ENCODE results near the gene NME4.
"Not testable (repeated sequence)": the region's sequence is repeated elsewhere in the genome, so short reads cannot be mapped to it uniquely, and the experiment has no call there.

NME4 gene

GRCh38 chr16:377419-377951 lies 19.5 kb upstream of the NME4 start:
- Mint-ChIP-seq H3K27me3 (no peaks in the 10 kb centered on the region), H3K27ac (no peak overlapping the region), H3K9me3 (no peaks in the 10 kb centered on the region), H3K36me3 (peaks cover 9% of the 10 kb centered on the region), H3K4me3 (no peak overlapping the region), H3K4me1 (peaks cover 14% of the 10 kb centered on the region)
- DNase-seq, result no peak
- CTCF ChIA-PET, result no interaction called here

GRCh38 chr16:378113-378820 lies 18.7 kb upstream of the NME4 start:
- H3K9me3 Mint-ChIP-seq, H3K36me3 Mint-ChIP-seq, H3K27me3 Mint-ChIP-seq, H3K4me3 Mint-ChIP-seq, DNase-seq: not testable (repeated sequence)
- CTCF ChIA-PET, result interaction anchor here (1.5 kb wide), 1 partner anchor 16 kb away, joined by 4 read pairs; no protein-coding TSS in a partner anchor
- peak overlapping the region; percentile 11 for H3K27ac Mint-ChIP-seq
- peaks cover 20% of the 10 kb centered on the region for H3K4me1 Mint-ChIP-seq

GRCh38 chr16:378821-379182 lies 18.2 kb upstream of the NME4 start:
- CTCF ChIA-PET, result interaction anchor here (1.5 kb wide), 1 partner anchor 17 kb away, joined by 4 read pairs; no protein-coding TSS in a partner anchor

GRCh38 chr16:379183-379960 lies 17.6 kb upstream of the NME4 start:
- CTCF ChIA-PET, result interaction anchor here (1.5 to 1.6 kb wide), 2 partner anchors 8 to 17 kb away, joined by 4 read pairs; partner anchors contain the start of gene MRPL28

More at GRCh38 chr16:378821-379182, 18.2 kb upstream of the NME4 start:
- Mint-ChIP-seq H3K36me3 (peaks cover 11% of the 10 kb centered on the region), H3K4me1 (peaks cover 25% of the 10 kb centered on the region), H3K27me3 (peaks cover 6% of the 10 kb centered on the region), H3K4me3 (peak overlapping the region; percentile 28), H3K9me3 (no peaks in the 10 kb centered on the region), H3K27ac (peak overlapping the region; percentile 45)
- no peak for DNase-seq

GRCh38 chr16:379961-380761 lies 16.8 kb upstream of the NME4 start:
- Mint-ChIP-seq H3K9me3 (no peaks in the 10 kb centered on the region), H3K4me3 (peak overlapping the region; percentile 85), H3K4me1 (peaks cover 29% of the 10 kb centered on the region), H3K27ac (peak overlapping the region; percentile 95), H3K27me3 (peaks cover 6% of the 10 kb centered on the region), H3K36me3 (peaks cover 11% of the 10 kb centered on the region)
- peak; percentile 51 for DNase-seq
- CTCF ChIA-PET, result interaction anchor here (1.5 to 1.6 kb wide), 2 partner anchors 9 to 18 kb away, joined by 4 read pairs; partner anchors contain the start of gene MRPL28

More at GRCh38 chr16:379183-379960, 17.6 kb upstream of the NME4 start:
- Mint-ChIP-seq H3K4me1 (peaks cover 29% of the 10 kb centered on the region), H3K36me3 (peaks cover 11% of the 10 kb centered on the region), H3K9me3 (no peaks in the 10 kb centered on the region), H3K4me3 (peak overlapping the region; percentile 85), H3K27ac (peak overlapping the region; percentile 95), H3K27me3 (peaks cover 6% of the 10 kb centered on the region)
- no peak for DNase-seq

- peak overlapping the region; percentile 95 for H3K27ac Mint-ChIP-seq
- no peaks in the 10 kb centered on the region for H3K9me3 Mint-ChIP-seq
- peaks cover 6% of the 10 kb centered on the region for H3K27me3 Mint-ChIP-seq
- peaks cover 29% of the 10 kb centered on the region for H3K4me1 Mint-ChIP-seq
- no peak for DNase-seq
- H3K4me3 Mint-ChIP-seq, result peak overlapping the region; percentile 85
- H3K36me3 Mint-ChIP-seq, result peaks cover 11% of the 10 kb centered on the region
- CTCF ChIA-PET, result interaction anchor here (1.6 kb wide), 1 partner anchor 10 kb away, joined by 4 read pairs; the partner anchor contains the start of gene MRPL28
Observed at GRCh38 chr16:380762-381011, 16.3 kb upstream of the NME4 start.

GRCh38 chr16:381012-381788 lies 15.8 kb upstream of the NME4 start:
- H3K9me3 Mint-ChIP-seq, result no peaks in the 10 kb centered on the region
- H3K4me3 Mint-ChIP-seq, result peak overlapping the region; percentile 85
- H3K4me1 Mint-ChIP-seq, result peaks cover 29% of the 10 kb centered on the region
- no peak for DNase-seq
- peaks cover 6% of the 10 kb centered on the region for H3K27me3 Mint-ChIP-seq
- H3K27ac Mint-ChIP-seq, result no peak overlapping the region
- CTCF ChIA-PET, result no interaction called here
- H3K36me3 Mint-ChIP-seq, result peaks cover 10% of the 10 kb centered on the region

GRCh38 chr16:381789-382717 lies 14.9 kb upstream of the NME4 start, which contains the start of gene PGAP6:
Gene PGAP6, minus strand, starts transcription at chr16:381978. Its CDS starts 157 bp downstream, at chr16:381821.
- CTCF ChIA-PET, result interaction anchor here (1.2 to 1.3 kb wide), 2 partner anchors 19 to 20 kb away, joined by 3 to 4 read pairs; partner anchors contain the start of gene DECR2
- peak within 1 kb of the TSS; percentile 88 for H3K27ac Mint-ChIP-seq
- peaks cover 9% of the 10 kb centered on the region for H3K36me3 Mint-ChIP-seq

GRCh38 chr16:383326-384051 lies 13.5 kb upstream of the NME4 start:
- peak; percentile 65 for DNase-seq
- peaks cover 13% of the 10 kb centered on the region for H3K27me3 Mint-ChIP-seq

More at GRCh38 chr16:381789-382717, 14.9 kb upstream of the NME4 start, which contains the start of gene PGAP6:
- DNase-seq, result peak; percentile 76
- Mint-ChIP-seq H3K4me1 (peaks cover 29% of the 10 kb centered on the region), H3K27me3 (peaks cover 10% of the 10 kb centered on the region), H3K9me3 (no peaks in the 10 kb centered on the region), H3K4me3 (peak within 1 kb of the TSS; percentile 91)

GRCh38 chr16:386641-387156 lies 10.3 kb upstream of the NME4 start:
- peaks cover 19% of the 10 kb centered on the region for H3K27me3 Mint-ChIP-seq
- CTCF ChIA-PET, result interaction anchor here (1.1 kb wide), 1 partner anchor 108 kb away, joined by 4 read pairs; no protein-coding TSS in a partner anchor
- DNase-seq, result no peak
- no peak overlapping the region for H3K27ac Mint-ChIP-seq
- H3K36me3 Mint-ChIP-seq, result peaks cover 5% of the 10 kb centered on the region
- H3K9me3 Mint-ChIP-seq, result peaks cover 1% of the 10 kb centered on the region
- peaks cover 18% of the 10 kb centered on the region for H3K4me1 Mint-ChIP-seq
- no peak overlapping the region for H3K4me3 Mint-ChIP-seq

More at GRCh38 chr16:383326-384051, 13.5 kb upstream of the NME4 start:
- Mint-ChIP-seq H3K27ac (peak overlapping the region; percentile 16), H3K4me3 (peak overlapping the region; percentile 91), H3K9me3 (no peaks in the 10 kb centered on the region), H3K4me1 (peaks cover 29% of the 10 kb centered on the region), H3K36me3 (peaks cover 9% of the 10 kb centered on the region)
- CTCF ChIA-PET, result interaction anchor here (1.0 to 1.3 kb wide), 4 partner anchors 10 to 42 kb away, joined by 3 to 4 read pairs (median 3); partner anchors contain the start of genes DECR2 and RAB11FIP3

- not testable (repeated sequence) for H3K4me3 Mint-ChIP-seq, DNase-seq
- CTCF ChIA-PET, result interaction anchor here (0.7 to 1.1 kb wide), 2 partner anchors 107 to 146 kb away, joined by 3 to 4 read pairs; no protein-coding TSS in a partner anchor
Observed at GRCh38 chr16:387761-388666, 9.0 kb upstream of the NME4 start.

More at GRCh38 chr16:387761-388666, 9.0 kb upstream of the NME4 start:
- not testable (repeated sequence) for H3K27ac Mint-ChIP-seq, H3K36me3 Mint-ChIP-seq, H3K9me3 Mint-ChIP-seq
- Mint-ChIP-seq H3K4me1 (peaks cover 20% of the 10 kb centered on the region), H3K27me3 (peaks cover 19% of the 10 kb centered on the region)

All from activated naive CD4-positive, alpha-beta T cell treated with anti-CD3 and anti-CD28 coated beads, Interleukin-2, amount 10 ng/mL, durations not matched to agents 7 days and 5 days (primary cell).